Measurements from ENCODE around the gene AMBRA1. TPM values are rescaled to one million over a fixed set of nuclear protein-coding genes. Genes with fewer than 3 reads are reported as not detected.
A peak's percentile ranks its signal among the peaks of the same experiment; 100 is the strongest.

Gene AMBRA1
- total and polyA plus RNA-seq, 2 of the 8 experiments (the other 6 are each of a cell fraction or from before 2014, with no cell fraction given) = 14.2 to 37.4 TPM

- H3K36me3 ChIP-seq (ENCODE audit: control insufficient read depth in 2 of 4, insufficient read depth in 4 of 4, low read length in 3 of 4) = no peaks in the 10 kb centered on the region
- peaks cover 28% of the 10 kb centered on the region for H3K79me1 ChIP-seq (ENCODE audit: low read depth, low read length)
- peaks cover 10 to 39% (median 30%) of the 10 kb centered on the region in 4 experiments for H3K4me1 ChIP-seq (replicated peaks in 1 of 4; ENCODE audit: control insufficient read depth in 3 of 4, insufficient read depth in 4 of 4, low read length in 3 of 4)
- no peak overlapping the region for H3K4ac ChIP-seq (replicated peaks; ENCODE audit: insufficient read length, low read depth, low read length)
- WGBS, 2 experiments (ENCODE audit: extremely low coverage in 1 of 2, insufficient coverage in 1 of 2, insufficient read length in 1 of 2, insufficient replicate concordance in 2 of 2, low coverage in 1 of 2, low lambda C conversion rate in 2 of 2, missing lambda C conversion rate in 1 of 2) = 79% methylated on average over 5 of the region's 5 CpGs; no CpG with 5 or more reads in 1 of the 2 experiments
- no peak overlapping the region for H3K56ac ChIP-seq (replicated peaks; ENCODE audit: insufficient read length, low read depth, low read length)
- H3K79me2 ChIP-seq (ENCODE audit: control insufficient read depth in 1 of 2, insufficient read depth in 2 of 2, low read length in 2 of 2) = peaks cover 0 to 76% of the 10 kb centered on the region in 2 experiments; a peak in 3 of 4 replicates
- no peak overlapping the region for H3K18ac ChIP-seq (ENCODE audit: extremely low read depth, low read length)
- H4K8ac ChIP-seq (ENCODE audit: extremely low read depth, insufficient read depth, low read length) = no peak overlapping the region; the same call in 1 of the 2 replicates
- no peak overlapping the region for H2BK12ac ChIP-seq (ENCODE audit: low read depth, low read length)
- no peaks in the 10 kb centered on the region for H3K27me3 ChIP-seq (replicated peaks in 1 of 4; ENCODE audit: control insufficient read depth in 3 of 4, extremely low read depth in 1 of 4, insufficient read depth in 3 of 4, low read length in 3 of 4)
- no peak overlapping the region for H2BK15ac ChIP-seq (ENCODE audit: low read length)
- H2AK5ac ChIP-seq (ENCODE audit: low read depth, low read length) = no peak overlapping the region
- no peak overlapping the region for H2AFZ ChIP-seq (ENCODE audit: low read length)
- no peaks in the 10 kb centered on the region for H3K9me3 ChIP-seq (ENCODE audit: insufficient read depth in 2 of 2, low read depth in 1 of 2, low read length in 1 of 2)
- no peak overlapping the region for H2BK120ac ChIP-seq (replicated peaks; ENCODE audit: low read depth, low read length)
- no peak overlapping the region for H3K4me3 ChIP-seq (ENCODE audit: extremely low read depth in 1 of 4, insufficient read depth in 2 of 4, low read depth in 3 of 4, low read length in 4 of 4)
- no peak overlapping the region for H4K91ac ChIP-seq (replicated peaks; ENCODE audit: insufficient read length, low read length)
- DNase-seq (ENCODE audit: low read depth in 1 of 2, low spot score in 2 of 2) (no peak), FAIRE-seq (no peak)
- no peak overlapping the region; the same call in 1 of the 2 replicates for H2BK5ac ChIP-seq (ENCODE audit: low read depth, low read length)
- no peak overlapping the region for H4K5ac ChIP-seq (ENCODE audit: insufficient read length, low read depth, low read length)
- CTCF ChIA-PET (ENCODE audit: partially characterized antibody) = interaction anchor here (0.5 to 44.5 kb wide), 31 partner anchors 8 to 470 kb away, joined by 3 to 1004 read pairs (median 4); partner anchors contain the start of genes DGKZ and MDK
- H3K14ac ChIP-seq (ENCODE audit: insufficient read length) = no peak overlapping the region
- H3K23me2 ChIP-seq (ENCODE audit: low read depth, low read length) = peaks cover 10% of the 10 kb centered on the region
- H3K27ac ChIP-seq (ENCODE audit: low read depth, low read length) = no peak overlapping the region
- POLR2A ChIA-PET (ENCODE audit: partially characterized antibody) = interaction anchor here (0.9 to 8.1 kb wide), 14 partner anchors 9 to 242 kb away, joined by 3 to 69 read pairs (median 4); partner anchors contain the start of genes AMBRA1 and MDK
- peaks cover 15 to 38% of the 10 kb centered on the region in 2 experiments for H4K20me1 ChIP-seq (replicated peaks in 1 of 2; ENCODE audit: control insufficient read depth in 1 of 2, insufficient read depth in 2 of 2, low read length in 2 of 2)
- H3K23ac ChIP-seq (ENCODE audit: insufficient read length) = no peak overlapping the region
- no peak overlapping the region for H3K9ac ChIP-seq (replicated peaks in 1 of 4; ENCODE audit: extremely low read depth in 1 of 4, low read depth in 3 of 4, low read length in 3 of 4)
- H2BK20ac ChIP-seq (ENCODE audit: low read length) = no peak overlapping the region
- TF ChIP-seq YY1 (IDR thresholded peaks at IDR 0.05; ENCODE audit: low read depth, low read length) = no peak
- TF ChIP-seq CHD2 (IDR thresholded peaks at IDR 0.05; ENCODE audit: low read length) = no peak
- no peak for TF ChIP-seq CHD1 (IDR thresholded peaks at IDR 0.05; ENCODE audit: low read depth, low read length)
- TF ChIP-seq JUN (IDR thresholded peaks at IDR 0.05; ENCODE audit: low read depth, low read length) = no peak
- TF ChIP-seq ZNF274 (IDR thresholded peaks at IDR 0.05; ENCODE audit: borderline replicate concordance, extremely low read depth, low read length) = no peak
- no peak for TF ChIP-seq BRCA1 (IDR thresholded peaks at IDR 0.05; ENCODE audit: low read depth, low read length)
- TF ChIP-seq TAF1 (IDR thresholded peaks at IDR 0.05; ENCODE audit: low read depth, low read length) = no peak
- no peak for TF ChIP-seq RAD21 (IDR thresholded peaks at IDR 0.05 in 1 of 2, conservative IDR thresholded peaks at IDR 0.05 in 1 of 2; ENCODE audit: low read depth in 2 of 2, low read length in 2 of 2)
- no peak for TF ChIP-seq NANOG (IDR thresholded peaks at IDR 0.05; ENCODE audit: insufficient read depth, low read depth, low read length, poor library complexity, severe bottlenecking)
- H3K4me2 ChIP-seq (ENCODE audit: insufficient read depth in 1 of 2, low read depth in 2 of 2, low read length in 2 of 2) = peak overlapping the region in 1 of 2 experiments; percentile 9; a peak in 1 of 4 replicates
These were observed 242.2 kb downstream of the AMBRA1 start for GRCh38 chr11:46351606-46352005.

Data from H1 (cell line).